GM21529 (cell line): Measurements from ENCODE around the gene TCF4.

ENCODE experiments used
- ATAC-seq: cut with Tn5 transposase; IDR thresholded peaks from one replicate; pipeline ENCODE4 v1.9.1; 2021; ENCODE audit not compliant: unreplicated experiment

TCF4 gene

DNA sequence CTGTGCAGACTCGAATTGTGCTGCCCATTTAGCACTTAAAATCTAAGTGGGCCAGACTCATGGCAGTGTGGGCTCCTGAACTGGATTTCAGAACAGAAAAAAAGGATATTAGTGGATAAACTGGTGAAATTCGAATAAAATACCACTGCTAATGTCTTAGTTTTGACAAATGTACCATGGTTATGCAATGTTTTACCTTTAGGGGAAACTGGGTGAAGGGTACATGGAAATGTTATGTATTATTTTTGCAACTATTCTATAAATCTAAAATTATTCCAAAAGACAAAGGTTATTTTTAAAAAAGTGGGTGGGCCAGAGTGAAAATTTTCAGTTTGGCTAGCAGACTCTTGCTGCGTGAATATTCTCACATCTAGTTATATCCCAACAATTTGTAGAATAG is 368.2 kb downstream of the TCF4 start:
- no peak for ATAC-seq

- ATAC-seq: no peak
Measured at GRCh38 chr18:55219059-55219458, 368.9 kb downstream of the TCF4 start.

GRCh38 chr18:55214969-55215368 is 373.0 kb downstream of the TCF4 start:
- ATAC-seq: no peak

GRCh38 chr18:55214534-55214933 is 373.5 kb downstream of the TCF4 start:
- no peak for ATAC-seq

GRCh38 chr18:55213586-55213985 is 374.4 kb downstream of the TCF4 start:
- ATAC-seq: no peak

GRCh38 chr18:55206927-55207326 is 381.1 kb downstream of the TCF4 start:
- ATAC-seq: no peak

- no peak for ATAC-seq
Measured at GRCh38 chr18:55202232-55202917, 385.6 kb downstream of the TCF4 start.

- no peak for ATAC-seq
Measured at GRCh38 chr18:55199291-55199963, 388.6 kb downstream of the TCF4 start.

DNA sequence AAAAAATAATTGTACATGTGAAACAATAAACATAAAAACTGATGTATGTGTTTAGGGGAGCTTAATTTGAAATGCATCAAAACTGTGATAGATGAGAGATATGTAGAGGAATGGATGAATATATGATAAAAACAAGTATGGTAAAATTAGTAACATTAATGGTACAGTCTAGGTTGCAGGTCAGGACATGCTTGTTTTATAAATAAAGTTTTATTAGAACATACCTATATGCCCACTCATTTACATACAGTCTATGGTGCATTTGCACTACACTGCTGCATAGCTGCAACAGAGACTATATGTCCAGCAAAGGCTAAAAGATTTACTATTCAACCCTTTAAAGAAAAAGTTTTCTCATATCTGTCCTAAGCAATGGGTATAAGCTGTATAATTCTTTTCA is 392.1 kb downstream of the TCF4 start:
- no peak for ATAC-seq

- no peak for ATAC-seq
Measured at GRCh38 chr18:55189972-55190371, 398.0 kb downstream of the TCF4 start.

- ATAC-seq: no peak
Measured at GRCh38 chr18:55186588-55186987, 401.4 kb downstream of the TCF4 start.

DNA sequence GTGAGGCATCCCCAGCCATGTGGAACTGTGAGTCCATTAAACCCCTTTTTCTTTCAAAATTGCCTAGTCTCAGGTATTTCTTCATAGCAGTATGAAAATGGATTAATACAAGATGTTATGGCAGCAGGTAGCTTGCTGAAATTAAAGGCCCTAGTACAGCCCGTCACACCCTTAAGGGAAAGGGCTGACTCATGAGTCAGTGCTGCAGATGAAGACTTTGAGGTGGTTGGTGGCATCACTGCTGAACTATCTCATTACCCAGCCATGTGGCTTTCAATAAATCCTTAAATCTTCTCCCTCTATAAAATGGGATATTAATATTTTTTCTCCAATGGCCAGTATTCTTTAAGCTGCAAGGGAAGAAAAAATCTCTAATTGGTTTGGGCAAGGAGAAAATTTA is 402.6 kb downstream of the TCF4 start:
- ATAC-seq: no peak

- ATAC-seq: no peak
Measured at GRCh38 chr18:55179835-55180234, 408.2 kb downstream of the TCF4 start.

DNA sequence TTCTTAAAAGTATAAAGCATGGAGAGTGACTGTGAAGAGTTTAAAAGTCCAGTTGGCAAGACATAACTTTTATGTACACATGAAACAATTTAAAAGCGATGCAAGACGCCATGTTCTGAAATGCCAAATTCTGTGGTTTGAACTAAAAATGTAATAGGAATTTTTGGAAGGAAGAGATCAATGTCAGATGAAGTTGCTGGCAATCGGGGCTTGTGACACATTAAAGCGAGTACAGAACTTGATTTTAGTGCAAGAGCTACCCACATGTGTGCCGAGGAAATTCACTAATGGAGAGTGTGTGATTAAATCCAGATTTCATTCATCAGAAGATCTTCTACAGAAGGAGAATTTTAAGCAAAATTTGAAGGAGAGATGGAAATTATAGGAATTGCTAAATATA is 408.6 kb downstream of the TCF4 start:
- no peak for ATAC-seq

- no peak for ATAC-seq
Measured at GRCh38 chr18:55173291-55173690, 414.7 kb downstream of the TCF4 start.
